Esophagus muscularis mucosa (tissue), 4 donors: ENCODE data around the gene RNF39. TPM values are rescaled to one million over a fixed set of nuclear protein-coding genes. Genes with fewer than 3 reads are reported as not detected.

Experiments used
- DNase-seq: peaks from one replicate; pipeline ENCODE4 v3.0.0-alpha.2; 2017; ENCODE audit errors: extremely low spot score
- H3K27ac ChIP-seq, 4 donors: fragments of 200-600 bp; sonication (generic); replicated peaks in 1 of 4; 1 replicate in 3 of 4; 2 replicates in 1 of 4; pipeline ENCODE4 v1.5.1; 2016 to 2019; ENCODE audit warnings: mild to moderate bottlenecking in 1 of 4
- H3K27me3 ChIP-seq, 4 donors: fragments of 200-600 bp; sonication (generic); one replicate each; pipeline versions ENCODE4 v1.5.1 to v1.6.0; 2016 to 2019
- H3K36me3 ChIP-seq, 4 donors: fragments of 200-600 bp; sonication (generic); one replicate each; pipeline ENCODE4 v1.5.1; 2016 to 2019
- H3K4me1 ChIP-seq, 4 donors: fragments of 200-600 bp; sonication (generic); one replicate each; pipeline ENCODE4 v1.5.1; 2016 to 2019
- H3K4me3 ChIP-seq, 4 donors: fragments of 200-600 bp; sonication (generic); 1 replicate in 2 of 4; 2 replicates in 2 of 4; pipeline ENCODE4 v1.5.1; 2016 to 2019; ENCODE audit warnings: mild to moderate bottlenecking in 4 of 4, moderate library complexity in 1 of 4
- H3K9me3 ChIP-seq, 4 donors: fragments of 200-600 bp; sonication (generic); 1 replicate in 3 of 4; 2 replicates in 1 of 4; pipeline ENCODE4 v1.5.1; 2016 to 2019
- CTCF ChIP-seq, 3 experiments: fragments of 200-600 bp in 2 of 3; fragments of 450-650 bp in 1 of 3; sonication (generic) in 2 of 3; IDR thresholded peaks; one replicate each; pipeline ENCODE4 v1.5.1; 2017 to 2019; ENCODE audit warnings: antibody characterized with exemption in 3 of 3, mild to moderate bottlenecking in 2 of 3, moderate library complexity in 1 of 3
- EP300 ChIP-seq: sonication (generic); formaldehyde crosslinking; IDR thresholded peaks from one replicate; pipeline ENCODE4 v1.6.1; 2017; ENCODE audit warnings: antibody characterized with exemption
- POLR2A ChIP-seq: fragments of 450-650 bp; IDR thresholded peaks from one replicate; pipeline ENCODE4 v1.6.1; 2017; ENCODE audit warnings: antibody characterized with exemption, moderate library complexity, mild to moderate bottlenecking, low read depth
- POLR2AphosphoS5 ChIP-seq, 2 donors: sonication (generic); formaldehyde crosslinking; IDR thresholded peaks; one replicate each; pipeline ENCODE4 v1.6.1; 2017; ENCODE audit warnings: antibody characterized with exemption in 2 of 2
- WGBS: methylation state at CpG from one replicate; pipeline ENCODE4 v1.1.5; 2018; 5-methylcytosine and 5-hydroxymethylcytosine counted together
- intact Hi-C: fragments of 100-400 bp; cut with DNase I; formaldehyde crosslinking; loops from one replicate; pipeline ENCODE4 v1.15.1; 2023
- total RNA-seq, 4 donors: library from RNA; depleted of rRNA; stranded (reverse); fragments of >200 nt; gene quantifications; one replicate each; pipeline versions ENCODE4 v1.1.0 to v1.2.1, GENCODE V29; 2016

RNF39 gene
- total RNA-seq, 4 donors from 2014 or later, result 0.11 TPM; not detected in 3

GRCh38 chr6:30073489-30074235 lies 1.9 kb downstream of the RNF39 start:
- Histone ChIP-seq H3K4me3 (no peak overlapping the region), H3K9me3 (no peaks in the 10 kb centered on the region), H3K27ac (no peak overlapping the region), H3K27me3 (peaks cover 0 to 82% (median 46%) of the 10 kb centered on the region in 4 donors), H3K4me1 (peaks cover 24 to 37% (median 31%) of the 10 kb centered on the region in 4 donors), H3K36me3 (peaks cover 5 to 15% (median 15%) of the 10 kb centered on the region in 4 donors)
- TF ChIP-seq POLR2AphosphoS5 (IDR thresholded peaks at IDR 0.05) (no peak), EP300 (no peak), CTCF (IDR thresholded peaks at IDR 0.05) (no peak), POLR2A (no peak)
- 56% methylated on average over 7 of the region's 7 CpGs for WGBS
- DNase-seq, result no peak
- intact Hi-C loops, result no loop called here

- Histone ChIP-seq H3K27me3 (peaks cover 0 to 66% (median 44%) of the 10 kb centered on the region in 4 donors), H3K9me3 (no peaks in the 10 kb centered on the region), H3K4me3 (peak overlapping the region in 1 of 4 donors; percentile 24), H3K4me1 (peaks cover 32 to 50% (median 43%) of the 10 kb centered on the region in 4 donors), H3K36me3 (peaks cover 5 to 20% (median 17%) of the 10 kb centered on the region in 4 donors), H3K27ac (no peak overlapping the region)
- no peak for DNase-seq
- TF ChIP-seq POLR2A, result no peak
- no peak for TF ChIP-seq POLR2AphosphoS5 (IDR thresholded peaks at IDR 0.05)
- no peak for TF ChIP-seq EP300
- TF ChIP-seq CTCF (IDR thresholded peaks at IDR 0.05), result no peak
- intact Hi-C loops, result no loop called here
- WGBS, result 53% methylated on average over 3 of the region's 3 CpGs
Observed at GRCh38 chr6:30071858-30072257, 3.7 kb downstream of the RNF39 start.

- H3K27ac ChIP-seq, result no peak overlapping the region
- WGBS, result 46% methylated on average over 14 of the region's 68 CpGs
- no peaks in the 10 kb centered on the region for H3K9me3 ChIP-seq
- no peak for TF ChIP-seq POLR2A
- TF ChIP-seq CTCF (IDR thresholded peaks at IDR 0.05), result no peak
- H3K4me3 ChIP-seq, result peak overlapping the region; percentile 16 to 37 (median 25)
- H3K4me1 ChIP-seq, result peaks cover 32 to 51% (median 45%) of the 10 kb centered on the region in 4 donors
- H3K36me3 ChIP-seq, result peaks cover 5 to 20% (median 17%) of the 10 kb centered on the region in 4 donors
- intact Hi-C loops, result no loop called here
- no peak for DNase-seq
- peaks cover 0 to 60% (median 41%) of the 10 kb centered on the region in 4 donors for H3K27me3 ChIP-seq
Observed at GRCh38 chr6:30071081-30071818, 4.3 kb downstream of the RNF39 start.

- Histone ChIP-seq H3K4me3 (peak overlapping the region; percentile 68 to 79 (median 72)), H3K9me3 (no peaks in the 10 kb centered on the region), H3K36me3 (peaks cover 5 to 33% (median 21%) of the 10 kb centered on the region in 4 donors), H3K27ac (peak overlapping the region; percentile 82 to 89 (median 88)), H3K27me3 (peaks cover 0 to 23% (median 12%) of the 10 kb centered on the region in 4 donors), H3K4me1 (peaks cover 22 to 47% (median 42%) of the 10 kb centered on the region in 4 donors)
- TF ChIP-seq POLR2A (no peak), POLR2AphosphoS5 (IDR thresholded peaks at IDR 0.05) (no peak)
- no peak for DNase-seq
- WGBS, result 16% methylated on average over 8 of the region's 8 CpGs
- intact Hi-C loops, result loop anchor here (5.0 to 10.0 kb wide), 2 partner anchors 35 to 123 kb away; partner anchors contain the start of gene HLA-A
Observed at GRCh38 chr6:30067460-30068139, 8.0 kb downstream of the RNF39 start.
